GM23338 (cell line): ENCODE data around the gene NIPAL1. TPM values are rescaled to one million over a fixed set of nuclear protein-coding genes. Genes with fewer than 3 reads are reported as not detected.

Experiments
- ATAC-seq: fragments of 200-7000 bp; cut with Tn5 transposase; 3 replicates; pipeline ENCODE4 v1.9.1; 2020
- DNase-seq: peaks from one replicate; pipeline ENCODE4 v3.0.0-alpha.2; 2015; ENCODE audit warnings: low spot score
- H2AFZ ChIP-seq: fragments of 200-600 bp; sonication (generic); 2 replicates; pipeline ENCODE4 v1.8.0; 2016; ENCODE audit warnings: antibody characterized with exemption, mild to moderate bottlenecking, moderate library complexity
- H3F3A ChIP-seq: fragments of 200-600 bp; sonication (generic); replicated peaks from 2 replicates; pipeline ENCODE4 v1.8.0; 2017; ENCODE audit warnings: antibody characterized with exemption, mixed run types, low read depth
- H3K27ac ChIP-seq: fragments of 200-600 bp; sonication (generic); 2 replicates; pipeline ENCODE4 v1.6.1; 2016; ENCODE audit warnings: low read depth
- H3K27me3 ChIP-seq: fragments of 200-600 bp; sonication (generic); 2 replicates; pipeline ENCODE4 v1.8.0; 2016; ENCODE audit warnings: mild to moderate bottlenecking, mixed run types, moderate library complexity; ENCODE audit not compliant: insufficient read depth
- H3K36me3 ChIP-seq: fragments of 200-600 bp; sonication (generic); 2 replicates; pipeline ENCODE4 v1.8.0; 2016; ENCODE audit warnings: mild to moderate bottlenecking; ENCODE audit not compliant: insufficient read depth
- H3K4me1 ChIP-seq: fragments of 200-600 bp; sonication (generic); 2 replicates; pipeline ENCODE4 v1.8.0; 2016; ENCODE audit warnings: mild to moderate bottlenecking, moderate library complexity; ENCODE audit not compliant: insufficient read depth
- H3K4me2 ChIP-seq: fragments of 200-600 bp; sonication (generic); 2 replicates; pipeline ENCODE4 v1.7.1; 2017; ENCODE audit warnings: mixed run types
- H3K4me3 ChIP-seq: fragments of 200-600 bp; sonication (generic); 2 replicates; pipeline ENCODE4 v1.6.1; 2016; ENCODE audit warnings: mixed run types
- H3K79me2 ChIP-seq: fragments of 200-600 bp; sonication (generic); replicated peaks from 2 replicates; pipeline ENCODE4 v1.8.0; 2017; ENCODE audit warnings: mild to moderate bottlenecking; ENCODE audit not compliant: insufficient read depth
- H3K9me2 ChIP-seq: fragments of 200-600 bp; sonication (generic); 2 replicates; pipeline ENCODE4 v1.8.0; 2017; ENCODE audit not compliant: insufficient read depth
- H4K20me1 ChIP-seq: fragments of 200-600 bp; sonication (generic); replicated peaks from 2 replicates; pipeline ENCODE4 v1.8.0; 2017; ENCODE audit warnings: mild to moderate bottlenecking; ENCODE audit not compliant: insufficient read depth
- H3K27ac Mint-ChIP-seq: 2 replicates; pipeline ENCODE4 v1.8.0; 2020; ENCODE audit warnings: inconsistent platforms, mild to moderate bottlenecking, moderate library complexity, mixed read lengths
- H3K27me3 Mint-ChIP-seq: 3 replicates; pipeline ENCODE4 v1.8.0; 2022; ENCODE audit warnings: low read depth, mild to moderate bottlenecking, moderate library complexity, mixed read lengths, inconsistent platforms; ENCODE audit not compliant: insufficient read depth, poor library complexity
- H3K36me3 Mint-ChIP-seq: 3 replicates; pipeline ENCODE4 v1.8.0; 2021; ENCODE audit warnings: low read depth, mild to moderate bottlenecking, inconsistent platforms, moderate library complexity, mixed read lengths
- H3K4me1 Mint-ChIP-seq: 3 replicates; pipeline ENCODE4 v1.8.0; 2020; ENCODE audit warnings: mild to moderate bottlenecking, inconsistent platforms, mixed read lengths
- H3K4me3 Mint-ChIP-seq: 3 replicates; pipeline ENCODE4 v1.8.0; 2021; ENCODE audit warnings: moderate library complexity, mild to moderate bottlenecking, inconsistent platforms, mixed read lengths
- H3K9me3 Mint-ChIP-seq: 3 replicates; pipeline ENCODE4 v1.8.0; 2020; ENCODE audit warnings: moderate library complexity, mild to moderate bottlenecking, inconsistent platforms, mixed read lengths
- CREB1 ChIP-seq: fragments of 250-450 bp; sonication (Bioruptor Pico); IDR thresholded peaks from 2 replicates; pipeline ENCODE4 v1.5.0; 2020; ENCODE audit warnings: low read depth, mild to moderate bottlenecking, moderate library complexity
- EZH2 ChIP-seq: fragments of 200-600 bp; sonication (generic); IDR thresholded peaks from one replicate; pipeline ENCODE4 v1.8.0; 2017; ENCODE audit warnings: antibody characterized with exemption, mild to moderate bottlenecking, low read depth; ENCODE audit not compliant: unreplicated experiment
- EZH2phosphoT487 ChIP-seq: fragments of 200-600 bp; sonication (generic); IDR thresholded peaks from one replicate; pipeline ENCODE4 v1.8.1; 2018; ENCODE audit warnings: antibody characterized with exemption; ENCODE audit not compliant: unreplicated experiment
- STAT1 ChIP-seq: IDR thresholded peaks from one replicate; pipeline ENCODE4 v1.6.1; 2016; ENCODE audit warnings: antibody characterized with exemption; ENCODE audit not compliant: unreplicated experiment
- ZNF114 ChIP-seq: fragments of 250-450 bp; sonication (Bioruptor Pico); IDR thresholded peaks from 2 replicates; pipeline ENCODE4 v1.5.0; 2020; ENCODE audit warnings: mild to moderate bottlenecking, moderate library complexity
- ZNF331 ChIP-seq: fragments of 250-450 bp; sonication (Bioruptor Pico); IDR thresholded peaks from 2 replicates; pipeline ENCODE4 v1.5.0; 2020; ENCODE audit warnings: low read depth, mild to moderate bottlenecking, moderate library complexity
- polyA plus RNA-seq: library from polyadenylated mRNA; unstranded; fragments of >200 nt; fragmentation: Nextera tagmentation; extraction: Ambion mirVana; gene quantifications from 2 replicates; pipeline ENCODE4 v1.2.1, GENCODE V29; 2016
- total RNA-seq: library from RNA; depleted of rRNA; stranded (reverse); fragments of >200 nt; shearing (Covaris generic); gene quantifications from 2 replicates; pipeline ENCODE4 v1.2.3, GENCODE V29; 2014
- TF ChIP-seq, protein P1 (sequence below), 2 experiments: fragments of 200-600 bp in 1 of 2; sonication (generic) in 1 of 2; conservative IDR thresholded peaks; 2 replicates each; pipeline versions ENCODE4 v1.5.1 to v1.6.1; 2016 to 2017; ENCODE audit warnings: antibody characterized with exemption in 2 of 2, low read depth in 2 of 2, mild to moderate bottlenecking in 2 of 2, moderate library complexity in 1 of 2
- TF ChIP-seq, protein P2 (sequence below): IDR thresholded peaks from 2 replicates; pipeline ENCODE4 v1.6.1; 2016; ENCODE audit warnings: antibody characterized with exemption
- TF ChIP-seq, protein P3 (sequence below): IDR thresholded peaks from one replicate; pipeline ENCODE4 v1.6.1; 2018; ENCODE audit warnings: antibody characterized with exemption; ENCODE audit not compliant: unreplicated experiment
- TF ChIP-seq, protein P4 (sequence below): fragments of 250-450 bp; sonication (Bioruptor Pico); IDR thresholded peaks from 2 replicates; pipeline ENCODE4 v1.5.0; 2020; ENCODE audit warnings: mild to moderate bottlenecking, moderate library complexity

NIPAL1 gene
- total and polyA plus RNA-seq, 2 experiments from 2014 or later, result 5.3 to 8.2 TPM

DNA sequence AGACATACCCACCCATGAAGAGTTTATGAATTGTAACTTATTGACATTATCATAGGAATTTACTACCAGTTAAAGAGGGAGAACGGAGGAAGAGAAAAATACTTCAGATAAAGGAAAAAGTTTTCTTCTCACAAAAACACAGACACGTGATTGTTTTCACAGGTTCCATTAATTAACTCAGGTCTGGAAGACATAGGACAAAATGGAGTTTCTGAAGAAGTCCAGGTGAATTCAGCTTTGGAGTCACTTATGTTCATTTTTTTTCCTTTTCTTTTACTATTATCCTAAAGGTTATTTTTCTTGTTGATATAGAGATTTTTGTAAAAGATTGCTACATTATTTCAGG is 20.5 kb downstream of the NIPAL1 start:
- H4K20me1 ChIP-seq, result no peaks in the 10 kb centered on the region
- TF ChIP-seq, protein P1, sequence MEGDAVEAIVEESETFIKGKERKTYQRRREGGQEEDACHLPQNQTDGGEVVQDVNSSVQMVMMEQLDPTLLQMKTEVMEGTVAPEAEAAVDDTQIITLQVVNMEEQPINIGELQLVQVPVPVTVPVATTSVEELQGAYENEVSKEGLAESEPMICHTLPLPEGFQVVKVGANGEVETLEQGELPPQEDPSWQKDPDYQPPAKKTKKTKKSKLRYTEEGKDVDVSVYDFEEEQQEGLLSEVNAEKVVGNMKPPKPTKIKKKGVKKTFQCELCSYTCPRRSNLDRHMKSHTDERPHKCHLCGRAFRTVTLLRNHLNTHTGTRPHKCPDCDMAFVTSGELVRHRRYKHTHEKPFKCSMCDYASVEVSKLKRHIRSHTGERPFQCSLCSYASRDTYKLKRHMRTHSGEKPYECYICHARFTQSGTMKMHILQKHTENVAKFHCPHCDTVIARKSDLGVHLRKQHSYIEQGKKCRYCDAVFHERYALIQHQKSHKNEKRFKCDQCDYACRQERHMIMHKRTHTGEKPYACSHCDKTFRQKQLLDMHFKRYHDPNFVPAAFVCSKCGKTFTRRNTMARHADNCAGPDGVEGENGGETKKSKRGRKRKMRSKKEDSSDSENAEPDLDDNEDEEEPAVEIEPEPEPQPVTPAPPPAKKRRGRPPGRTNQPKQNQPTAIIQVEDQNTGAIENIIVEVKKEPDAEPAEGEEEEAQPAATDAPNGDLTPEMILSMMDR (conservative IDR thresholded peaks at IDR 0.05; ENCODE audit: low read depth in 2 of 2), result no peak
- TF ChIP-seq, protein P2, sequence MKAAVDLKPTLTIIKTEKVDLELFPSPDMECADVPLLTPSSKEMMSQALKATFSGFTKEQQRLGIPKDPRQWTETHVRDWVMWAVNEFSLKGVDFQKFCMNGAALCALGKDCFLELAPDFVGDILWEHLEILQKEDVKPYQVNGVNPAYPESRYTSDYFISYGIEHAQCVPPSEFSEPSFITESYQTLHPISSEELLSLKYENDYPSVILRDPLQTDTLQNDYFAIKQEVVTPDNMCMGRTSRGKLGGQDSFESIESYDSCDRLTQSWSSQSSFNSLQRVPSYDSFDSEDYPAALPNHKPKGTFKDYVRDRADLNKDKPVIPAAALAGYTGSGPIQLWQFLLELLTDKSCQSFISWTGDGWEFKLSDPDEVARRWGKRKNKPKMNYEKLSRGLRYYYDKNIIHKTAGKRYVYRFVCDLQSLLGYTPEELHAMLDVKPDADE, result no peak
- no peak for TF ChIP-seq EZH2
- TF ChIP-seq ZNF331 (CRISPR knock-in tag), result no peak
- TF ChIP-seq, protein P3, sequence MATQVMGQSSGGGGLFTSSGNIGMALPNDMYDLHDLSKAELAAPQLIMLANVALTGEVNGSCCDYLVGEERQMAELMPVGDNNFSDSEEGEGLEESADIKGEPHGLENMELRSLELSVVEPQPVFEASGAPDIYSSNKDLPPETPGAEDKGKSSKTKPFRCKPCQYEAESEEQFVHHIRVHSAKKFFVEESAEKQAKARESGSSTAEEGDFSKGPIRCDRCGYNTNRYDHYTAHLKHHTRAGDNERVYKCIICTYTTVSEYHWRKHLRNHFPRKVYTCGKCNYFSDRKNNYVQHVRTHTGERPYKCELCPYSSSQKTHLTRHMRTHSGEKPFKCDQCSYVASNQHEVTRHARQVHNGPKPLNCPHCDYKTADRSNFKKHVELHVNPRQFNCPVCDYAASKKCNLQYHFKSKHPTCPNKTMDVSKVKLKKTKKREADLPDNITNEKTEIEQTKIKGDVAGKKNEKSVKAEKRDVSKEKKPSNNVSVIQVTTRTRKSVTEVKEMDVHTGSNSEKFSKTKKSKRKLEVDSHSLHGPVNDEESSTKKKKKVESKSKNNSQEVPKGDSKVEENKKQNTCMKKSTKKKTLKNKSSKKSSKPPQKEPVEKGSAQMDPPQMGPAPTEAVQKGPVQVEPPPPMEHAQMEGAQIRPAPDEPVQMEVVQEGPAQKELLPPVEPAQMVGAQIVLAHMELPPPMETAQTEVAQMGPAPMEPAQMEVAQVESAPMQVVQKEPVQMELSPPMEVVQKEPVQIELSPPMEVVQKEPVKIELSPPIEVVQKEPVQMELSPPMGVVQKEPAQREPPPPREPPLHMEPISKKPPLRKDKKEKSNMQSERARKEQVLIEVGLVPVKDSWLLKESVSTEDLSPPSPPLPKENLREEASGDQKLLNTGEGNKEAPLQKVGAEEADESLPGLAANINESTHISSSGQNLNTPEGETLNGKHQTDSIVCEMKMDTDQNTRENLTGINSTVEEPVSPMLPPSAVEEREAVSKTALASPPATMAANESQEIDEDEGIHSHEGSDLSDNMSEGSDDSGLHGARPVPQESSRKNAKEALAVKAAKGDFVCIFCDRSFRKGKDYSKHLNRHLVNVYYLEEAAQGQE, result no peak
- TF ChIP-seq EZH2phosphoT487, result no peak
- no peak for TF ChIP-seq ZNF114 (CRISPR knock-in tag)
- TF ChIP-seq, protein P4, sequence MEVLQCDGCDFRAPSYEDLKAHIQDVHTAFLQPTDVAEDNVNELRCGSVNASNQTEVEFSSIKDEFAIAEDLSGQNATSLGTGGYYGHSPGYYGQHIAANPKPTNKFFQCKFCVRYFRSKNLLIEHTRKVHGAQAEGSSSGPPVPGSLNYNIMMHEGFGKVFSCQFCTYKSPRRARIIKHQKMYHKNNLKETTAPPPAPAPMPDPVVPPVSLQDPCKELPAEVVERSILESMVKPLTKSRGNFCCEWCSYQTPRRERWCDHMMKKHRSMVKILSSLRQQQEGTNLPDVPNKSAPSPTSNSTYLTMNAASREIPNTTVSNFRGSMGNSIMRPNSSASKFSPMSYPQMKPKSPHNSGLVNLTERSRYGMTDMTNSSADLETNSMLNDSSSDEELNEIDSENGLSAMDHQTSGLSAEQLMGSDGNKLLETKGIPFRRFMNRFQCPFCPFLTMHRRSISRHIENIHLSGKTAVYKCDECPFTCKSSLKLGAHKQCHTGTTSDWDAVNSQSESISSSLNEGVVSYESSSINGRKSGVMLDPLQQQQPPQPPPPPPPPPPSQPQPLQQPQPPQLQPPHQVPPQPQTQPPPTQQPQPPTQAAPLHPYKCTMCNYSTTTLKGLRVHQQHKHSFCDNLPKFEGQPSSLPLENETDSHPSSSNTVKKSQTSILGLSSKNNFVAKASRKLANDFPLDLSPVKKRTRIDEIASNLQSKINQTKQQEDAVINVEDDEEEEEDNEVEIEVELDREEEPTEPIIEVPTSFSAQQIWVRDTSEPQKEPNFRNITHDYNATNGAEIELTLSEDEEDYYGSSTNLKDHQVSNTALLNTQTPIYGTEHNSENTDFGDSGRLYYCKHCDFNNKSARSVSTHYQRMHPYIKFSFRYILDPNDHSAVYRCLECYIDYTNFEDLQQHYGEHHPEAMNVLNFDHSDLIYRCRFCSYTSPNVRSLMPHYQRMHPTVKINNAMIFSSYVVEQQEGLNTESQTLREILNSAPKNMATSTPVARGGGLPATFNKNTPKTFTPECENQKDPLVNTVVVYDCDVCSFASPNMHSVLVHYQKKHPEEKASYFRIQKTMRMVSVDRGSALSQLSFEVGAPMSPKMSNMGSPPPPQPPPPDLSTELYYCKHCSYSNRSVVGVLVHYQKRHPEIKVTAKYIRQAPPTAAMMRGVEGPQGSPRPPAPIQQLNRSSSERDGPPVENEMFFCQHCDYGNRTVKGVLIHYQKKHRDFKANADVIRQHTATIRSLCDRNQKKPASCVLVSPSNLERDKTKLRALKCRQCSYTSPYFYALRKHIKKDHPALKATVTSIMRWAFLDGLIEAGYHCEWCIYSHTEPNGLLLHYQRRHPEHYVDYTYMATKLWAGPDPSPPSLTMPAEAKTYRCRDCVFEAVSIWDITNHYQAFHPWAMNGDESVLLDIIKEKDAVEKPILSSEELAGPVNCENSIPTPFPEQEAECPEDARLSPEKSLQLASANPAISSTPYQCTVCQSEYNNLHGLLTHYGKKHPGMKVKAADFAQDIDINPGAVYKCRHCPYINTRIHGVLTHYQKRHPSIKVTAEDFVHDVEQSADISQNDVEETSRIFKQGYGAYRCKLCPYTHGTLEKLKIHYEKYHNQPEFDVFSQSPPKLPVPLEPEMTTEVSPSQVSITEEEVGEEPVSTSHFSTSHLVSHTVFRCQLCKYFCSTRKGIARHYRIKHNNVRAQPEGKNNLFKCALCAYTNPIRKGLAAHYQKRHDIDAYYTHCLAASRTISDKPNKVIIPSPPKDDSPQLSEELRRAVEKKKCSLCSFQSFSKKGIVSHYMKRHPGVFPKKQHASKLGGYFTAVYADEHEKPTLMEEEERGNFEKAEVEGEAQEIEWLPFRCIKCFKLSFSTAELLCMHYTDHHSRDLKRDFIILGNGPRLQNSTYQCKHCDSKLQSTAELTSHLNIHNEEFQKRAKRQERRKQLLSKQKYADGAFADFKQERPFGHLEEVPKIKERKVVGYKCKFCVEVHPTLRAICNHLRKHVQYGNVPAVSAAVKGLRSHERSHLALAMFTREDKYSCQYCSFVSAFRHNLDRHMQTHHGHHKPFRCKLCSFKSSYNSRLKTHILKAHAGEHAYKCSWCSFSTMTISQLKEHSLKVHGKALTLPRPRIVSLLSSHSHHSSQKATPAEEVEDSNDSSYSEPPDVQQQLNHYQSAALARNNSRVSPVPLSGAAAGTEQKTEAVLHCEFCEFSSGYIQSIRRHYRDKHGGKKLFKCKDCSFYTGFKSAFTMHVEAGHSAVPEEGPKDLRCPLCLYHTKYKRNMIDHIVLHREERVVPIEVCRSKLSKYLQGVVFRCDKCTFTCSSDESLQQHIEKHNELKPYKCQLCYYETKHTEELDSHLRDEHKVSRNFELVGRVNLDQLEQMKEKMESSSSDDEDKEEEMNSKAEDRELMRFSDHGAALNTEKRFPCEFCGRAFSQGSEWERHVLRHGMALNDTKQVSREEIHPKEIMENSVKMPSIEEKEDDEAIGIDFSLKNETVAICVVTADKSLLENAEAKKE (CRISPR knock-in tag), result no peak
- TF ChIP-seq STAT1, result no peak
- no peak for TF ChIP-seq CREB1 (CRISPR knock-in tag)
- H3K4me1 ChIP-seq, result no peaks in the 10 kb centered on the region; the same call in 1 of the 2 replicates
- H3F3A ChIP-seq, result no peaks in the 10 kb centered on the region
- H3K27ac ChIP-seq, result no peak overlapping the region
- no peaks in the 10 kb centered on the region; the same call in 2 of the 3 replicates for H3K36me3 Mint-ChIP-seq
- ATAC-seq (no peak), DNase-seq (no peak)
- peaks cover 6% of the 10 kb centered on the region for H3K4me1 Mint-ChIP-seq
- no peak overlapping the region for H3K27ac Mint-ChIP-seq
- H3K27me3 Mint-ChIP-seq, result peaks cover 2% of the 10 kb centered on the region
- H3K27me3 ChIP-seq, result no peaks in the 10 kb centered on the region
- H3K4me3 Mint-ChIP-seq, result no peak overlapping the region
- no peaks in the 10 kb centered on the region for H3K9me2 ChIP-seq
- H3K4me3 ChIP-seq, result no peak overlapping the region
- no peaks in the 10 kb centered on the region for H3K79me2 ChIP-seq
- H3K9me3 Mint-ChIP-seq, result no peaks in the 10 kb centered on the region
- no peak overlapping the region for H2AFZ ChIP-seq
- H3K4me2 ChIP-seq, result no peak overlapping the region
- H3K36me3 ChIP-seq, result no peaks in the 10 kb centered on the region
